C4-2B (cell line): ENCODE measurements around the gene KAZN.

Experiments used
- H3K27ac ChIP-seq: fragments of 450-650 bp; 2 replicates; pipeline ENCODE4 v1.5.1; 2017
- ZFX ChIP-seq: fragments of 450-650 bp; IDR thresholded peaks from 2 replicates; pipeline ENCODE4 v1.6.1; 2017
- TF ChIP-seq, protein P1 (sequence below): fragments of 450-650 bp; conservative IDR thresholded peaks from 2 replicates; pipeline ENCODE4 v1.5.1; 2017; ENCODE audit warnings: mild to moderate bottlenecking

KAZN gene

GRCh38 chr1:15116966-15117365 is 518.5 kb downstream of the KAZN start:
- no peak overlapping the region for H3K27ac ChIP-seq
- TF ChIP-seq ZFX, result no peak
- TF ChIP-seq, protein P1, sequence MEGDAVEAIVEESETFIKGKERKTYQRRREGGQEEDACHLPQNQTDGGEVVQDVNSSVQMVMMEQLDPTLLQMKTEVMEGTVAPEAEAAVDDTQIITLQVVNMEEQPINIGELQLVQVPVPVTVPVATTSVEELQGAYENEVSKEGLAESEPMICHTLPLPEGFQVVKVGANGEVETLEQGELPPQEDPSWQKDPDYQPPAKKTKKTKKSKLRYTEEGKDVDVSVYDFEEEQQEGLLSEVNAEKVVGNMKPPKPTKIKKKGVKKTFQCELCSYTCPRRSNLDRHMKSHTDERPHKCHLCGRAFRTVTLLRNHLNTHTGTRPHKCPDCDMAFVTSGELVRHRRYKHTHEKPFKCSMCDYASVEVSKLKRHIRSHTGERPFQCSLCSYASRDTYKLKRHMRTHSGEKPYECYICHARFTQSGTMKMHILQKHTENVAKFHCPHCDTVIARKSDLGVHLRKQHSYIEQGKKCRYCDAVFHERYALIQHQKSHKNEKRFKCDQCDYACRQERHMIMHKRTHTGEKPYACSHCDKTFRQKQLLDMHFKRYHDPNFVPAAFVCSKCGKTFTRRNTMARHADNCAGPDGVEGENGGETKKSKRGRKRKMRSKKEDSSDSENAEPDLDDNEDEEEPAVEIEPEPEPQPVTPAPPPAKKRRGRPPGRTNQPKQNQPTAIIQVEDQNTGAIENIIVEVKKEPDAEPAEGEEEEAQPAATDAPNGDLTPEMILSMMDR, result no peak

DNA sequence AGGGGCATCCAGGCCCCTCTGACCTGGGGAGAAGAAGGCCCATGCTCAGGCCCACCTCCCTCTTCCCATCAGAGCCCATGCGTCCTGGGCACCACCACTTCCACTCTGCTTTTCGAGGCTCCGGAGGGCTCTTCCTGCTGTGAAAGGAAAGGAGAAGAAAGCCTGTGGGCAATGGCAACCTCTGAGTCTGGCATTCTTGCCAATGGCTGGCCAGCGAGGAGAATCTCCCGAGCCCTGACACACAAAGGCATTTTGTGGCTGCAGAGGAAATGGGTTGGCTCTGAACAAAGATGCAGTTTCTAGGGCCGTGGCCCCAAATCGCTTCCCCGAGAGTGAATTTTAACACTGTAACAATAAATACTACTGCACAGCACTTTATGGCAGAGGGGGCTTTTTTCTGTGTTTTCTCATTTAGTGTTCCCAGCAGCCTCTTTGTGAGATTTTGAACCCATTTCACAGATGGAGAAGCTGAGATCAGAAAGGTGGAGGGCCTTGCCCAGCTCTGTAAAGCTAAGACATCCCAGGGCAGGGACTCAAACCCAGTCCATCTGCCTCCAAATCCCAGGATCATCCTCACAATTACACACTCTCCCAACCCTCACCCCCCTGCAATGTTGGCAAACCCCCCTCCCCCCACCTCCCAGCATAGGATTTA is 519.3 kb downstream of the KAZN start:
- no peak overlapping the region for H3K27ac ChIP-seq
- TF ChIP-seq, protein P1, result no peak
- TF ChIP-seq ZFX, result no peak

DNA sequence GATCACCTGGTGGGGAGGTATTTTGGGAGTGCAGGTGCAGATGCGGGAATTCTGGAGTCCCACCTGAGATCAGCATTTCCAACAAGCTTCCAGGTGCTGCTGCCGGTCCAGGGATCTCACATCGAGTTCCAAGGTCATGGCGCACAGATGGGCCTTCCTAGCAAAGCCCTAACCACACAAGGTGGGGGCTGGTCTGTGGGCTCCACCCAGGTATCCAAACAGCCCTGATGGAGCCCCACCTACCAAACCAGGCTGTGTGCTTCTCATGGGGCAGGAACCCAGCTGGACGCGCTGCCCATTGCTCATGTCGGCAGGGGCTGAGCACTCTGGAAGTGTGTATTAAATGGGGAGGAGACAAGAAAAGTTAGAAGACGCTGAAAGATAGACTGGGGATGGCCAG is 520.1 kb downstream of the KAZN start:
- H3K27ac ChIP-seq, result no peak overlapping the region
- TF ChIP-seq, protein P1, result no peak
- TF ChIP-seq ZFX, result no peak

- TF ChIP-seq ZFX, result no peak
- TF ChIP-seq, protein P1, result no peak
- no peak overlapping the region for H3K27ac ChIP-seq
Measured at GRCh38 chr1:15120251-15120945, 521.9 kb downstream of the KAZN start.

GRCh38 chr1:15122331-15122730 is 523.8 kb downstream of the KAZN start:
- H3K27ac ChIP-seq, result no peak overlapping the region
- TF ChIP-seq ZFX, result no peak

- H3K27ac ChIP-seq, result no peak overlapping the region
- TF ChIP-seq ZFX, result no peak
- TF ChIP-seq, protein P1, result no peak
Measured at GRCh38 chr1:15123270-15123669, 524.8 kb downstream of the KAZN start.

GRCh38 chr1:15123925-15124324 is 525.4 kb downstream of the KAZN start:
- no peak overlapping the region for H3K27ac ChIP-seq
- TF ChIP-seq, protein P1, result no peak
- TF ChIP-seq ZFX, result no peak
